ENCODE measurements around the gene LAMTOR2. TPM values are rescaled to one million over a fixed set of nuclear protein-coding genes. Genes with fewer than 3 reads are reported as not detected.

LAMTOR2 gene
- total and polyA plus RNA-seq, 7 donors, result 46.1 to 101 (median 63.9) TPM

GRCh38 chr1:156090138-156090839 is 35.7 kb downstream of the LAMTOR2 start:
- H3K36me3 ChIP-seq (ENCODE audit: insufficient read depth in 1 of 2, low read depth in 1 of 2), result no peaks in the 10 kb centered on the region
- no peaks in the 10 kb centered on the region for H3K27me3 ChIP-seq (ENCODE audit: insufficient read depth in 3 of 3, low read length in 2 of 3)
- intact Hi-C loops (cut with DNase I), result loop anchor here (1.0 to 2.0 kb wide), 2 partner anchors 135 kb away; no protein-coding TSS in a partner anchor
- H3K4me3 ChIP-seq, result no peak overlapping the region
- no peaks in the 10 kb centered on the region for H3K9me3 ChIP-seq
- H3K27ac ChIP-seq, result no peak overlapping the region
- ATAC-seq (peak in 3 of 4 donors; percentile 14 to 38 (median 32)), DNase-seq (no peak)
- WGBS, 3 donors, result 35 to 40% (median 37%) methylated on average over 5 of the region's 5 CpGs
- TF ChIP-seq CTCF (IDR thresholded peaks at IDR 0.05), result no peak
- H3K4me1 ChIP-seq, result no peaks in the 10 kb centered on the region

DNA sequence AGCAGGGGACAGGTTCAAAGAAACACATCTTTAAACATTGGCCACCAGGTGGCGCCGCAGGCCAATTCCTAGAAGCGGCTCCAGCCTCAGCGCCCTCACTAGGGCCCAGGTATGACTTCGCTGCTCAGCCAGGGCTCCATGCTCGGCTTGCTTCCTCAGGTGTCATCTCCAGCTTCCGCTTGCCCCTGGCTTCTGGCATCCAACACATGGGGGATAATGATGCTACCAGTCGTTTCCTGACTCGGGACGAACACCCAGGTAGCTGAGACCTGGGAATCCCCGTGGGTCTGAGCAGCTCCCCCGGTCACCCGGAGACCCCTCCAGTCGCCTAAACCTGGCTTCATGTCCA is 36.2 kb downstream of the LAMTOR2 start:
- Histone ChIP-seq H3K4me3 (no peak overlapping the region), H3K27me3 (ENCODE audit: insufficient read depth in 3 of 3, low read length in 2 of 3) (no peaks in the 10 kb centered on the region), H3K4me1 (no peaks in the 10 kb centered on the region), H3K27ac (no peak overlapping the region), H3K36me3 (ENCODE audit: insufficient read depth in 1 of 2, low read depth in 1 of 2) (no peaks in the 10 kb centered on the region), H3K9me3 (no peaks in the 10 kb centered on the region)
- peak; percentile 93 for TF ChIP-seq CTCF (IDR thresholded peaks at IDR 0.05)
- DNase-seq (peak; percentile 85 to 92), ATAC-seq (peak; percentile 88 to 96 (median 90))
- intact Hi-C loops (cut with DNase I), result loop anchor here (1.0 to 2.0 kb wide), 2 partner anchors 134 kb away; no protein-coding TSS in a partner anchor
- WGBS, 3 donors, result 40 to 41% (median 41%) methylated on average over 13 to 14 of the region's 14 CpGs

DNA sequence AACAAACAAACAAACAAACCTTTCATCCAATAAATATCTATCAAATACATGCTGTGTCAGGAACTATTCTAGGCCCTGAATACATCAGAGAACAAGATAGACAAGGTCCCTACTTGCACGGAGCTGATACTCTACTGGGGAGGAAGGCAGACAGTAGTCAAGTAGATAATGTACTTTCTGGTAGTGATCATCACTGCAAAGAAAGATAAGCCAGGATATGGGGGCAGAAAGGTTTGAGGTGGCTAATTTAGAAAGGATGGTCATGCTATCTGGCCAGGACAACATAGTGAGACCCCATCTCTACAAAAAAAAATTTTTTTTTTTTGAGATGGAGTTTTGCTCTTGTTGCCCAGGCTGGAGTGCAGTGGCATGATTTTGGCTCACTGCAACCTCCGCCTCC is 37.0 kb downstream of the LAMTOR2 start:
- peaks cover 7% of the 10 kb centered on the region for H3K4me1 ChIP-seq
- intact Hi-C loops (cut with DNase I), result loop anchor here in 1 of 2 donors (2.0 kb wide), 1 partner anchor 133 kb away; no protein-coding TSS in a partner anchor

DNA sequence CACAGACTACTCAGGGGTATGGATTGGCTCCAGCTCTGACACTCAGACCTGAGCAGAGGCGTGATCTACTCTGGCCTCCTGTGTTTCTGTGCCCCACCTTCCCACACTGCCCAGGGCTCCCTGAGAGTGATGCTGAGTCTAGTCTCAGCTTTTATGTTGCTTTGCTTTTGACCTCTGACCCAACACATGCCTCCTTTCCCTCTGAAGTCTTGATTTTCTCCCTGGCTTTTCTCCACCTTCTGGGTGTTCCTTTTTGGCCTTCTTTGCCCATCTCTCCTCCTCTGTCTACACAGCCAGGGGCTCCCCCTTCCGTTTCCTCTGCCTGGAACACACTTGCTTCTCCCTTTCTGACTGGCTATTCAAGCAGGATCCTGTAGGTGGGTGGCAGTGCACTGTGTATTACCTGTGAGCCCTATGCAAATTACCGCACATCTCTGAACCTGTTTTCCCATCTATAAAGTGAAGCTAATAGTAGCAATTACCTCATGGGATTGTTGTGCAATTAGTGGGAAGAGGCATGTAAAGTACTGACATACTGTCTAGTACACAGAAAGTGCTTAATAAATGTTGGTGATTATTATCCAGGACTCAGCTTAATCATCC is 41.4 kb downstream of the LAMTOR2 start:
- intact Hi-C loops (cut with DNase I), result loop anchor here (1.0 to 2.0 kb wide), 2 partner anchors 34 to 35 kb away; no protein-coding TSS in a partner anchor
- Histone ChIP-seq H3K27me3 (ENCODE audit: insufficient read depth in 3 of 3, low read length in 2 of 3) (no peaks in the 10 kb centered on the region), H3K27ac (peak overlapping the region; percentile 53), H3K36me3 (ENCODE audit: insufficient read depth in 1 of 2, low read depth in 1 of 2) (no peaks in the 10 kb centered on the region), H3K9me3 (no peaks in the 10 kb centered on the region), H3K4me3 (no peak overlapping the region), H3K4me1 (peaks cover 17% of the 10 kb centered on the region)
- DNase-seq (no peak), ATAC-seq (peak in 2 of 4 donors; percentile 7 to 21)
- no peak for TF ChIP-seq CTCF (IDR thresholded peaks at IDR 0.05)
- WGBS, 3 donors, result 86 to 89% (median 87%) methylated on average over 3 of the region's 3 CpGs

More for the DNA sequence above, 37.0 kb downstream of the LAMTOR2 start:
- DNase-seq (no peak), ATAC-seq (no peak)
- no peak for TF ChIP-seq CTCF (IDR thresholded peaks at IDR 0.05)
- no peak overlapping the region for H3K4me3 ChIP-seq
- H3K9me3 ChIP-seq, result no peaks in the 10 kb centered on the region
- WGBS, 3 donors, result 71 to 75% (median 74%) methylated on average over 2 of the region's 2 CpGs
- H3K27me3 ChIP-seq (ENCODE audit: insufficient read depth in 3 of 3, low read length in 2 of 3), result no peaks in the 10 kb centered on the region
- no peak overlapping the region for H3K27ac ChIP-seq
- no peaks in the 10 kb centered on the region for H3K36me3 ChIP-seq (ENCODE audit: insufficient read depth in 1 of 2, low read depth in 1 of 2)
